Vagina (tissue), 2 donors: Measurements from ENCODE around the gene NTRK3. TPM values are rescaled to one million over a fixed set of nuclear protein-coding genes. Genes with fewer than 3 reads are reported as not detected.

Experiments used
- DNase-seq, 2 donors: peaks; one replicate each; pipeline ENCODE4 v3.0.0-alpha.2; 2017; ENCODE audit errors: extremely low spot score in 2 of 2
- H3K27ac ChIP-seq: fragments of 200-600 bp; sonication (generic); one replicate; pipeline ENCODE4 v1.5.1; 2019
- H3K27me3 ChIP-seq: fragments of 200-600 bp; sonication (generic); one replicate; pipeline ENCODE4 v1.5.1; 2019
- H3K36me3 ChIP-seq, 2 donors: fragments of 200-600 bp; sonication (generic); one replicate each; pipeline ENCODE4 v1.5.1; 2017 to 2019
- H3K4me1 ChIP-seq: fragments of 200-600 bp; sonication (generic); one replicate; pipeline ENCODE4 v1.5.1; 2019
- H3K4me3 ChIP-seq, 2 donors: fragments of 200-600 bp; sonication (generic); 1 replicate in 1 of 2; 2 replicates in 1 of 2; pipeline ENCODE4 v1.5.1; 2016 to 2019
- H3K9me3 ChIP-seq: fragments of 200-600 bp; sonication (generic); one replicate; pipeline ENCODE4 v1.5.1; 2019
- POLR2A ChIP-seq, 2 donors: fragments of 450-650 bp; IDR thresholded peaks; one replicate each; pipeline ENCODE4 v1.6.1; 2017; ENCODE audit warnings: antibody characterized with exemption in 2 of 2, mild to moderate bottlenecking in 2 of 2, moderate library complexity in 2 of 2
- POLR2AphosphoS5 ChIP-seq, 2 donors: sonication (generic); formaldehyde crosslinking; IDR thresholded peaks; one replicate each; pipeline ENCODE4 v1.9.0; 2017; ENCODE audit warnings: antibody characterized with exemption in 2 of 2, mild to moderate bottlenecking in 2 of 2, low read depth in 1 of 2; ENCODE audit not compliant: insufficient read depth in 1 of 2
- intact Hi-C: fragments of 100-400 bp; cut with DNase I; formaldehyde crosslinking; loops from one replicate; pipeline ENCODE4 v1.15.1; 2023
- total RNA-seq: library from RNA; depleted of rRNA; stranded (reverse); fragments of >200 nt; gene quantifications from one replicate; pipeline ENCODE4 v1.2.3, GENCODE V29; 2016
- TF ChIP-seq, protein P1 (sequence below), 3 experiments: fragments of 450-650 bp in 2 of 3; fragments of 200-600 bp in 1 of 3; sonication (generic) in 1 of 3; IDR thresholded peaks; one replicate each; pipeline ENCODE4 v1.5.1; 2017 to 2019; ENCODE audit warnings: antibody characterized with exemption in 3 of 3, mild to moderate bottlenecking in 2 of 3, moderate library complexity in 2 of 3

The NTRK3 gene
- total RNA-seq, 1 donor from 2014 or later = 4.9 TPM

DNA sequence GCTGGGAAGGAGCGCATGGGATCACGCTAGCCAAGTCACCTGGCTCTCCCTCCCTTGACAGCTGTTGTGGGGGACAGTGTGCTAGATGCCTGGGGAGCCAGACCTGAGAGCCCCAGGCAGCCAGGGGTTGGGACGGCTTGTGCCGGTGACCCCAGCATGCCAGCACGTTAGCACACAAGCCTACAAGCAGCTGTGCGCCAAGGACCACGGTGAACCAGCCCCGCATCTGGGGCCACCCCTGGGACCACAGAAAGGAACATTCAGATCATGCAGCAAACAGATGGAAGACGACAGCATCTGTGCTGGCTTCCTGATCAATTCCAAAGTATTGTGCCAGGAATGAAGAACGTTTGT is 64.8 kb downstream of the NTRK3 start:
- no peak overlapping the region for H3K27ac ChIP-seq
- H3K4me1 ChIP-seq = no peaks in the 10 kb centered on the region
- H3K36me3 ChIP-seq = no peaks in the 10 kb centered on the region
- H3K27me3 ChIP-seq = no peaks in the 10 kb centered on the region
- no peak for DNase-seq
- no peak for TF ChIP-seq POLR2A (IDR thresholded peaks at IDR 0.05)
- TF ChIP-seq, protein P1, sequence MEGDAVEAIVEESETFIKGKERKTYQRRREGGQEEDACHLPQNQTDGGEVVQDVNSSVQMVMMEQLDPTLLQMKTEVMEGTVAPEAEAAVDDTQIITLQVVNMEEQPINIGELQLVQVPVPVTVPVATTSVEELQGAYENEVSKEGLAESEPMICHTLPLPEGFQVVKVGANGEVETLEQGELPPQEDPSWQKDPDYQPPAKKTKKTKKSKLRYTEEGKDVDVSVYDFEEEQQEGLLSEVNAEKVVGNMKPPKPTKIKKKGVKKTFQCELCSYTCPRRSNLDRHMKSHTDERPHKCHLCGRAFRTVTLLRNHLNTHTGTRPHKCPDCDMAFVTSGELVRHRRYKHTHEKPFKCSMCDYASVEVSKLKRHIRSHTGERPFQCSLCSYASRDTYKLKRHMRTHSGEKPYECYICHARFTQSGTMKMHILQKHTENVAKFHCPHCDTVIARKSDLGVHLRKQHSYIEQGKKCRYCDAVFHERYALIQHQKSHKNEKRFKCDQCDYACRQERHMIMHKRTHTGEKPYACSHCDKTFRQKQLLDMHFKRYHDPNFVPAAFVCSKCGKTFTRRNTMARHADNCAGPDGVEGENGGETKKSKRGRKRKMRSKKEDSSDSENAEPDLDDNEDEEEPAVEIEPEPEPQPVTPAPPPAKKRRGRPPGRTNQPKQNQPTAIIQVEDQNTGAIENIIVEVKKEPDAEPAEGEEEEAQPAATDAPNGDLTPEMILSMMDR (IDR thresholded peaks at IDR 0.05) = no peak
- no peaks in the 10 kb centered on the region for H3K9me3 ChIP-seq
- no peak overlapping the region for H3K4me3 ChIP-seq
- intact Hi-C loops = no loop called here

DNA sequence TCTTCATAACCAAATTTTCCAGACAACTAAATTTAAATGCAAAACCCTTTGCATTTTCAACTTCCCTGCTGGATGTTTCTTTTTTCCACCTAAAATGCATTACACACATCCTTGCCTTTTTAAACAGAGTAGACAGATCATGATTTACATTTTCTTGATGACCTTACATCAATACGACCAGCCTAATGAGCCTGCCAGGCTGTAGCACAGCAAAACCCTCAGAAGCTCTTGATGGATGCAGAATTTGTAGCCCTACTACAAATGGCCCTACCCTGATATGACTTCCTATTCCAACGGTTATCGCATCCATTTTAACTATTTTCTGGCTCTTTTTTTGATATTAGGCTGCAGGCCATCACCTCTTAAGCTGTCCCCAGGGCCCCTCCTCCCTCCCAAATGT is 66.3 kb downstream of the NTRK3 start:
- H3K9me3 ChIP-seq = no peaks in the 10 kb centered on the region
- no peak for DNase-seq
- no peaks in the 10 kb centered on the region for H3K4me1 ChIP-seq
- no peak overlapping the region for H3K27ac ChIP-seq
- no peak overlapping the region for H3K4me3 ChIP-seq
- H3K36me3 ChIP-seq = no peaks in the 10 kb centered on the region
- intact Hi-C loops = no loop called here
- no peaks in the 10 kb centered on the region for H3K27me3 ChIP-seq
- TF ChIP-seq, protein P1 (IDR thresholded peaks at IDR 0.05) = no peak
- TF ChIP-seq POLR2A (IDR thresholded peaks at IDR 0.05) (no peak), POLR2AphosphoS5 (IDR thresholded peaks at IDR 0.05; ENCODE audit: insufficient read depth in 1 of 2, low read depth in 1 of 2) (no peak)

DNA sequence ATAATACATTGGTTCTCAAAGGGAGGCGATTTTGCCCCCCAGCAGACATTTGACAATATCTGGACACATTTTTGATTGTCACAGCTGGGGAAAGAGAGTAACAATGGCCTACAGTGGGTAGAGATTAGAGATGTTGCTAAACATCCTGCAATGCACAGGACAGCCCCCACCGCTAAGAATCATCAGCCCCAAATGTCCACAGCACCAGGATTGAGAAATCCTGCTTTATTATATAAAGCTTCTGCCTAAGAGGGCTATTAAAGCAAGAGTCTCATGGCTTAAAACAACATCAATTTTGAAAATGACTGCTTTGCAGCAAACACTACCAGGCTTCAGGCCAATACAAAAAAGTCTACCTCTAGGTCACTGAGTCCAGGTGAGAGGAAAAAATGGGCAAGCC is 68.2 kb downstream of the NTRK3 start:
- no peak for DNase-seq
- no peaks in the 10 kb centered on the region for H3K9me3 ChIP-seq
- H3K27me3 ChIP-seq = no peaks in the 10 kb centered on the region
- no peak overlapping the region for H3K27ac ChIP-seq
- no peaks in the 10 kb centered on the region for H3K36me3 ChIP-seq
- no peaks in the 10 kb centered on the region for H3K4me1 ChIP-seq
- intact Hi-C loops = no loop called here
- TF ChIP-seq POLR2AphosphoS5 (IDR thresholded peaks at IDR 0.05; ENCODE audit: insufficient read depth in 1 of 2, low read depth in 1 of 2) = no peak
- TF ChIP-seq, protein P1 (IDR thresholded peaks at IDR 0.05) = no peak
- TF ChIP-seq POLR2A (IDR thresholded peaks at IDR 0.05) = no peak
- no peak overlapping the region for H3K4me3 ChIP-seq

DNA sequence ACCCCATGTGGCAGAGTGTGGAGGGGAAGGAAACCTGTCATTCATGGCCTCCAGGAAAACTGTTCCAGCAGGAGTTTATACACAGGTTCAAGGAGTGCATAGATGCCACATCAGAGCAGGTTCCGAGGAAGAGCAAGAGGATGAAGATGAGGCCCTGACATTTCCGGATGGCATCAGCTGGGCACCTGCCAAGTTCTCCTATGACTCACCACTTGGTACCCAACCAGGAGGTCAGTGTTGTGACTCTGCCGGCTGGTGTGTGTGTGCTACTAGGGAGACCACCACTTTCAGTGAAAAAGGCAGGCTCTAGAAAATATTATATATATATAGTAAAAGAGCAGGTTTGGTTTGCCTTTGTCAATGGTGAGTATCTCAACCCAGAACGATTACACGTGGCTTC is 69.3 kb downstream of the NTRK3 start:
- Histone ChIP-seq H3K4me3 (no peak overlapping the region), H3K9me3 (no peaks in the 10 kb centered on the region), H3K36me3 (no peaks in the 10 kb centered on the region), H3K27ac (no peak overlapping the region), H3K4me1 (no peaks in the 10 kb centered on the region), H3K27me3 (no peaks in the 10 kb centered on the region)
- intact Hi-C loops = no loop called here
- no peak for TF ChIP-seq POLR2A (IDR thresholded peaks at IDR 0.05)
- TF ChIP-seq POLR2AphosphoS5 (IDR thresholded peaks at IDR 0.05; ENCODE audit: insufficient read depth in 1 of 2, low read depth in 1 of 2) = no peak
- TF ChIP-seq, protein P1 (IDR thresholded peaks at IDR 0.05) = no peak
- DNase-seq = no peak

DNA sequence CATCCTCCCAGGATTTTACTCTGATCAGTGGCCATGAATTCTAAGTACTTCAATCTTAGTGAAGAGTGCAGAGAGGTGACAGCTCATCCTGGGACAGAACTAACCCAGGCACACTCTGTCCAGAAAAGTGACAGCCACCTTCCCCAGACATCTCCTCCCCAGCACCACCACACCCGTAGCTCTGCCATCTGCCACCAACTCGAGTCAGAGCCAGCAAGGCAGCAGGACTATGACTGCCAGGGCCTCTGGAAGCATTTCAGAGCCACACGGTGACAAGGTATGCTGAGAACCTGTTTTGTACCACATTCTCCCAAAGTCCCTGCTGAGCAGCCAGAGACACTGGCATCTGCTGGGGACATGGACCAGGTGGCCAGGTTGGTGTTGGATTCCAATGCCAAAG is 71.0 kb downstream of the NTRK3 start:
- Histone ChIP-seq H3K27me3 (no peaks in the 10 kb centered on the region), H3K4me1 (no peaks in the 10 kb centered on the region), H3K27ac (no peak overlapping the region), H3K36me3 (no peaks in the 10 kb centered on the region), H3K9me3 (no peaks in the 10 kb centered on the region), H3K4me3 (no peak overlapping the region)
- intact Hi-C loops = no loop called here
- DNase-seq = no peak
- TF ChIP-seq, protein P1 (IDR thresholded peaks at IDR 0.05) = no peak
- no peak for TF ChIP-seq POLR2A (IDR thresholded peaks at IDR 0.05)
- no peak for TF ChIP-seq POLR2AphosphoS5 (IDR thresholded peaks at IDR 0.05; ENCODE audit: insufficient read depth in 1 of 2, low read depth in 1 of 2)
